Measurements from ENCODE around the gene CFL1.
"Not testable (repeated sequence)": the region's sequence is repeated elsewhere in the genome, so short reads cannot be mapped to it uniquely, and the experiment has no call there.

Gene CFL1

GRCh38 chr11:65856689-65857499 is 1.1 kb downstream of the CFL1 start:
- peak; percentile 70 for DNase-seq (ENCODE audit: low spot score)

GRCh38 chr11:65855927-65856363 is 2.0 kb downstream of the CFL1 start:
- DNase-seq (ENCODE audit: low spot score): no peak

- DNase-seq (ENCODE audit: low spot score): no peak
Observed at GRCh38 chr11:65854852-65855837, 2.8 kb downstream of the CFL1 start.

GRCh38 chr11:65854161-65854592 is 3.8 kb downstream of the CFL1 start:
- peak; percentile 62 for DNase-seq (ENCODE audit: low spot score)

- DNase-seq (ENCODE audit: low spot score): no peak
Observed at GRCh38 chr11:65853246-65853979, 4.6 kb downstream of the CFL1 start.

GRCh38 chr11:65852508-65853245 is 5.3 kb downstream of the CFL1 start:
- no peak for DNase-seq (ENCODE audit: low spot score)

- no peak for DNase-seq (ENCODE audit: low spot score)
Observed at GRCh38 chr11:65851811-65852507, 6.0 kb downstream of the CFL1 start.

GRCh38 chr11:65851083-65851579 is 6.8 kb downstream of the CFL1 start:
- DNase-seq (ENCODE audit: low spot score): no peak

- no peak for DNase-seq (ENCODE audit: low spot score)
Observed at GRCh38 chr11:65850217-65851082, 7.5 kb downstream of the CFL1 start.

GRCh38 chr11:65849771-65850216 is 8.2 kb downstream of the CFL1 start:
- no peak for DNase-seq (ENCODE audit: low spot score)

- DNase-seq (ENCODE audit: low spot score): no peak
Observed at GRCh38 chr11:65849366-65849765, 8.6 kb downstream of the CFL1 start.

- DNase-seq (ENCODE audit: low spot score): not testable (repeated sequence)
Observed at GRCh38 chr11:65848693-65849092, 9.3 kb downstream of the CFL1 start.

GRCh38 chr11:65847746-65848145 is 10.2 kb downstream of the CFL1 start:
- DNase-seq (ENCODE audit: low spot score): no peak

GRCh38 chr11:65844231-65844872 is 13.6 kb downstream of the CFL1 start:
- DNase-seq (ENCODE audit: low spot score): no peak

- no peak for DNase-seq (ENCODE audit: low spot score)
Observed at GRCh38 chr11:65843811-65844210, 14.2 kb downstream of the CFL1 start.

- no peak for DNase-seq (ENCODE audit: low spot score)
Observed at GRCh38 chr11:65842144-65842543, 15.8 kb downstream of the CFL1 start.

- no peak for DNase-seq (ENCODE audit: low spot score)
Observed at GRCh38 chr11:65834202-65834601, 23.8 kb downstream of the CFL1 start.

- no peak for DNase-seq (ENCODE audit: low spot score)
Observed at GRCh38 chr11:65833297-65834030, 24.5 kb downstream of the CFL1 start, which contains the start of gene SNX32. TSS of gene SNX32 (plus strand) at chr11:65833963. CDS start at chr11:65834066, 103 bp downstream.
